ENCODE measurements around the gene HOXC5. TPM values are rescaled to one million over a fixed set of nuclear protein-coding genes. Genes with fewer than 3 reads are reported as not detected.

The HOXC5 gene
- total and polyA plus RNA-seq, 4 experiments from 2014 or later, result not detected

- intact Hi-C loops (cut with micrococcal nuclease), result loop anchor here (2.0 kb wide), 1 partner anchor 20 kb away; no protein-coding TSS in a partner anchor
- Histone ChIP-seq H3K4me1 (ENCODE audit: insufficient read depth, low read length) (no peaks in the 10 kb centered on the region), H3K27me3 (ENCODE audit: insufficient read depth, low read length) (peaks cover 69% of the 10 kb centered on the region), H3K4me3 (ENCODE audit: low read length in 2 of 2) (no peak overlapping the region), H3K9me3 (ENCODE audit: control insufficient read depth in 1 of 2, low read length in 2 of 2) (no peaks in the 10 kb centered on the region), H3K27ac (ENCODE audit: low read depth, low read length) (no peak overlapping the region), H3K36me3 (ENCODE audit: insufficient read depth, low read length) (no peaks in the 10 kb centered on the region)
- H3K27me3 Mint-ChIP-seq, result peaks cover 61 to 71% of the 10 kb centered on the region in 2 donors
- CTCF ChIA-PET (ENCODE audit: partially characterized antibody), result interaction anchor here (0.9 to 1.3 kb wide), 2 partner anchors 27 to 174 kb away, joined by 3 read pairs; partner anchors contain the start of gene HOXC9
- H3K9me3 Mint-ChIP-seq, result peaks cover 0 to 5% (median 0%) of the 10 kb centered on the region in 8 donors
- peaks cover 7 to 28% (median 14%) of the 10 kb centered on the region in 4 donors for H3K4me1 Mint-ChIP-seq
- POLR2A ChIA-PET (ENCODE audit: partially characterized antibody), result interaction anchor here (1.2 kb wide), 1 partner anchor 9 kb away, joined by 3 read pairs; no protein-coding TSS in a partner anchor
- DNase-seq, result no peak
- no peaks in the 10 kb centered on the region for H3K36me3 Mint-ChIP-seq
- peak overlapping the region in 3 of 8 donors; percentile 25 to 34 (median 25) for H3K4me3 Mint-ChIP-seq
- peak overlapping the region in 1 of 7 donors; percentile 33 for H3K27ac Mint-ChIP-seq
Measured at GRCh38 chr12:54026640-54027441, 6.0 kb upstream of the HOXC5 start.

DNA sequence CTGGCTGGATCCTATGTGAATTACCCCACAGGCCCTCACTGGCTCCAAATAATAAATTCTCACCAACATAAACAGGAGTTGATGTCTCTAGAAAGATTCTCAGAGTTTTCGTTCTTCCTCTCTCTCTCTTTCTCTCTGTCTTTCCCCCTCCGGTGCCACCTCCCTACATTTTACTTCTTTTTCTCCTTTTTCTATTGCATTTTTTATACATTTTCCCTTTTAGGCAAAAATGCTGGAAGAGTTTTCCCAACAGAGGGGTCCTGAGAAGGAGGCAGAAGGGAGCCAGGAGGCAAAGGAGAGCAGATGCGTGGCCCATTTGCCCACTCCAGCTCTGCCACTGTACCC lies 5.4 kb upstream of the HOXC5 start:
- DNase-seq, result no peak
- Histone ChIP-seq H3K4me3 (ENCODE audit: low read length in 2 of 2) (no peak overlapping the region), H3K9me3 (ENCODE audit: control insufficient read depth in 1 of 2, low read length in 2 of 2) (no peaks in the 10 kb centered on the region), H3K4me1 (ENCODE audit: insufficient read depth, low read length) (no peaks in the 10 kb centered on the region), H3K27ac (ENCODE audit: low read depth, low read length) (no peak overlapping the region), H3K36me3 (ENCODE audit: insufficient read depth, low read length) (no peaks in the 10 kb centered on the region), H3K27me3 (ENCODE audit: insufficient read depth, low read length) (peaks cover 71% of the 10 kb centered on the region)
- Mint-ChIP-seq H3K27me3 (peaks cover 60 to 70% of the 10 kb centered on the region in 2 donors), H3K9me3 (peaks cover 0 to 10% (median 0%) of the 10 kb centered on the region in 8 donors), H3K4me1 (peaks cover 7 to 27% (median 14%) of the 10 kb centered on the region in 4 donors), H3K36me3 (no peaks in the 10 kb centered on the region), H3K4me3 (no peak overlapping the region), H3K27ac (peak overlapping the region in 1 of 7 donors; percentile 33)
- ChIA-PET POLR2A (ENCODE audit: partially characterized antibody) (interaction anchor here (1.2 kb wide), 1 partner anchor 10 kb away, joined by 3 read pairs; no protein-coding TSS in a partner anchor), CTCF (ENCODE audit: partially characterized antibody) (interaction anchor here (0.9 kb wide), 1 partner anchor 174 kb away, joined by 3 read pairs; no protein-coding TSS in a partner anchor)
- intact Hi-C loops (cut with micrococcal nuclease), result loop anchor here (2.0 kb wide), 1 partner anchor 21 kb away; no protein-coding TSS in a partner anchor

DNA sequence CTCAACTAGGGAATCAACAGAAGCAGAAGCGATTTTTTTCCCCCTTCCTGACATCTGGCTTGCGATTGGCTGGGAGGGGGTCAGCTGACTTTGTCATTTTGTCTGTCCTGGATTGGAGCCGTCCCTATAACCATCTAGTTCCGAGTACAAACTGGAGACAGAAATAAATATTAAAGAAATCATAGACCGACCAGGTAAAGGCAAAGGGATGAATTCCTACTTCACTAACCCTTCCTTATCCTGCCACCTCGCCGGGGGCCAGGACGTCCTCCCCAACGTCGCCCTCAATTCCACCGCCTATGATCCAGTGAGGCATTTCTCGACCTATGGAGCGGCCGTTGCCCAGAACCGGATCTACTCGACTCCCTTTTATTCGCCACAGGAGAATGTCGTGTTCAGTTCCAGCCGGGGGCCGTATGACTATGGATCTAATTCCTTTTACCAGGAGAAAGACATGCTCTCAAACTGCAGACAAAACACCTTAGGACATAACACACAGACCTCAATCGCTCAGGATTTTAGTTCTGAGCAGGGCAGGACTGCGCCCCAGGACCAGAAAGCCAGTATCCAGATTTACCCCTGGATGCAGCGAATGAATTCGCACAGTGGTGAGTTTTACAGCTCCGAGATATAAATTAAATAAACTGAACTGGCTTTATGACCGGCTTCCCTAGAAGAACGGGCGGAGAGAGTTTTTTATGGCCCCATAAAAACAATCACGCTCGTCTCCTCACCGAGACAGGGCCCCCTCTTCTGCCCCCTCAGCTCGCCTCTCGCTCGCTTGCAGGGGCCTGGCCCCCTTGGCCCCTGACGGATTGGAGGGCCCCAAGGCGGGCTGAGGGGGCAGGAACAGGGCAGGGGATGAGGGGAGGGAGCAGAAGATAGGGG lies 4.3 kb upstream of the HOXC5 start, which contains the start of gene HOXC6:
TSS of gene HOXC6 (plus strand) at position 127 of the 888 bp plus-strand sequence. CDS start at position 209, 82 bp downstream.
- Mint-ChIP-seq H3K4me1 (peaks cover 8 to 30% (median 17%) of the 10 kb centered on the region in 4 donors), H3K4me3 (no peak within 1 kb of the TSS), H3K27ac (peak within 1 kb of the TSS in 2 of 7 donors; percentile 20 to 34), H3K9me3 (peaks cover 0 to 16% (median 5%) of the 10 kb centered on the region in 8 donors), H3K36me3 (peaks cover 0 to 3% of the 10 kb centered on the region in 2 donors), H3K27me3 (peaks cover 59 to 70% of the 10 kb centered on the region in 2 donors)
- Histone ChIP-seq H3K36me3 (ENCODE audit: insufficient read depth, low read length) (no peaks in the 10 kb centered on the region), H3K27ac (ENCODE audit: low read depth, low read length) (no peak within 1 kb of the TSS), H3K9me3 (ENCODE audit: control insufficient read depth in 1 of 2, low read length in 2 of 2) (no peaks in the 10 kb centered on the region), H3K27me3 (ENCODE audit: insufficient read depth, low read length) (peaks cover 83% of the 10 kb centered on the region), H3K4me3 (ENCODE audit: low read length in 2 of 2) (no peak within 1 kb of the TSS), H3K4me1 (ENCODE audit: insufficient read depth, low read length) (peaks cover 3% of the 10 kb centered on the region)
- ChIA-PET POLR2A (ENCODE audit: partially characterized antibody) (interaction anchor here (1.3 kb wide), 1 partner anchor 28 kb away, joined by 3 read pairs; the partner anchor contains the start of gene HOXC9), CTCF (ENCODE audit: partially characterized antibody) (no interaction called here)
- intact Hi-C loops (cut with micrococcal nuclease), result no loop called here
- DNase-seq, result no peak

- no peaks in the 10 kb centered on the region for H3K36me3 ChIP-seq (ENCODE audit: insufficient read depth, low read length)
- Mint-ChIP-seq H3K27ac (peak overlapping the region in 1 of 7 donors; percentile 38), H3K27me3 (peaks cover 58 to 67% of the 10 kb centered on the region in 2 donors), H3K9me3 (peaks cover 0 to 19% (median 5%) of the 10 kb centered on the region in 8 donors), H3K36me3 (peaks cover 0 to 3% of the 10 kb centered on the region in 2 donors), H3K4me1 (peaks cover 10 to 36% (median 22%) of the 10 kb centered on the region in 4 donors), H3K4me3 (peak overlapping the region in 2 of 8 donors; percentile 35 to 42)
- H3K9me3 ChIP-seq (ENCODE audit: control insufficient read depth in 1 of 2, low read length in 2 of 2), result no peaks in the 10 kb centered on the region
- ChIA-PET CTCF (ENCODE audit: partially characterized antibody) (interaction anchor here (1.8 kb wide), 1 partner anchor 12 kb away, joined by 4 read pairs; no protein-coding TSS in a partner anchor), POLR2A (ENCODE audit: partially characterized antibody) (interaction anchor here (1.3 kb wide), 1 partner anchor 29 kb away, joined by 3 read pairs; the partner anchor contains the start of gene HOXC9)
- H3K4me3 ChIP-seq (ENCODE audit: low read length in 2 of 2), result no peak overlapping the region
- H3K27ac ChIP-seq (ENCODE audit: low read depth, low read length), result no peak overlapping the region
- peaks cover 13% of the 10 kb centered on the region for H3K4me1 ChIP-seq (ENCODE audit: insufficient read depth, low read length)
- intact Hi-C loops (cut with micrococcal nuclease), result no loop called here
- DNase-seq, result no peak
- peaks cover 84% of the 10 kb centered on the region for H3K27me3 ChIP-seq (ENCODE audit: insufficient read depth, low read length)
Measured at GRCh38 chr12:54029529-54030441, 3.1 kb upstream of the HOXC5 start.

DNA sequence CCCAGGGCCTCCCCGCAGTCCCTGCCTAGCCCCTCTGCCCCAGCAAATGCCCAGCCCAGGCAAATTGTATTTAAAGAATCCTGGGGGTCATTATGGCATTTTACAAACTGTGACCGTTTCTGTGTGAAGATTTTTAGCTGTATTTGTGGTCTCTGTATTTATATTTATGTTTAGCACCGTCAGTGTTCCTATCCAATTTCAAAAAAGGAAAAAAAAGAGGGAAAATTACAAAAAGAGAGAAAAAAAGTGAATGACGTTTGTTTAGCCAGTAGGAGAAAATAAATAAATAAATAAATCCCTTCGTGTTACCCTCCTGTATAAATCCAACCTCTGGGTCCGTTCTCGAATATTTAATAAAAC lies 2.4 kb upstream of the HOXC5 start:
- peaks cover 13% of the 10 kb centered on the region for H3K4me1 ChIP-seq (ENCODE audit: insufficient read depth, low read length)
- no peak overlapping the region for H3K4me3 ChIP-seq (ENCODE audit: low read length in 2 of 2)
- Mint-ChIP-seq H3K27ac (no peak overlapping the region), H3K27me3 (peaks cover 61 to 72% of the 10 kb centered on the region in 2 donors), H3K36me3 (peaks cover 0 to 3% of the 10 kb centered on the region in 2 donors), H3K4me3 (peak overlapping the region in 3 of 8 donors; percentile 15 to 22 (median 15)), H3K4me1 (peaks cover 13 to 40% (median 23%) of the 10 kb centered on the region in 4 donors), H3K9me3 (peaks cover 0 to 19% (median 7%) of the 10 kb centered on the region in 8 donors)
- ChIA-PET POLR2A (ENCODE audit: partially characterized antibody) (interaction anchor here (0.7 kb wide), 1 partner anchor 31 kb away, joined by 3 read pairs; no protein-coding TSS in a partner anchor), CTCF (ENCODE audit: partially characterized antibody) (interaction anchor here (0.9 to 2.6 kb wide), 3 partner anchors 13 to 177 kb away, joined by 3 to 15 read pairs (median 4); no protein-coding TSS in a partner anchor)
- H3K9me3 ChIP-seq (ENCODE audit: control insufficient read depth in 1 of 2, low read length in 2 of 2), result no peaks in the 10 kb centered on the region
- DNase-seq, result no peak
- H3K36me3 ChIP-seq (ENCODE audit: insufficient read depth, low read length), result no peaks in the 10 kb centered on the region
- intact Hi-C loops (cut with micrococcal nuclease), result no loop called here
- peaks cover 88% of the 10 kb centered on the region for H3K27me3 ChIP-seq (ENCODE audit: insufficient read depth, low read length)
- H3K27ac ChIP-seq (ENCODE audit: low read depth, low read length), result no peak overlapping the region
